PC-3 (cell line): ENCODE results near the gene TLR8. TPM values are rescaled to one million over a fixed set of nuclear protein-coding genes. Genes with fewer than 3 reads are reported as not detected.
"Not testable (repeated sequence)": the region's sequence is repeated elsewhere in the genome, so short reads cannot be mapped to it uniquely, and the experiment has no call there.

Experiments used
- ATAC-seq: fragments of 200-7000 bp; cut with Tn5 transposase; 2 replicates; pipeline ENCODE4 v1.9.1; 2020; ENCODE audit warnings: mild to moderate bottlenecking, moderate library complexity
- BruUV-seq: library from RNA; stranded (reverse); fragments of 400-500 nt; replicated peaks from 2 replicates; lab custom pipeline; 2021; lab: Mats Ljungman, UMichigan
- CTCF ChIA-PET: fragments of 300-600 bp; sonication (Branson Sonifier 250); formaldehyde crosslinking; loops from one replicate; lab custom pipeline; 2022; ENCODE audit warnings: antibody characterized with exemption; lab: Charles Lee
- POLR2A ChIA-PET: fragments of 300-600 bp; sonication (Branson Sonifier 250); formaldehyde crosslinking; loops from one replicate; lab custom pipeline; 2022; ENCODE audit warnings: antibody characterized with exemption; ENCODE audit not compliant: unreplicated experiment; lab: Charles Lee
- DNase-seq: peaks from one replicate; pipeline ENCODE4 v3.0.0-alpha.2; 2015
- H2AFZ ChIP-seq: fragments of 300-600 bp; sonication (generic); 2 replicates; pipeline ENCODE4 v1.6.0; 2016; ENCODE audit warnings: antibody characterized with exemption, low read length
- H3F3A ChIP-seq: fragments of 300-600 bp; sonication (generic); one replicate; pipeline ENCODE4 v1.6.0; 2017; ENCODE audit warnings: antibody characterized with exemption, low read length, control low read depth, mild to moderate bottlenecking; ENCODE audit not compliant: unreplicated experiment
- H3K27ac ChIP-seq: fragments of 300-600 bp; sonication (generic); 2 replicates; pipeline ENCODE4 v1.5.1; 2016; ENCODE audit warnings: mild to moderate bottlenecking, low read length
- H3K27me3 ChIP-seq: fragments of 300-600 bp; sonication (generic); 2 replicates; pipeline ENCODE4 v1.6.1; 2016; ENCODE audit warnings: low read length, mixed read lengths
- H3K36me3 ChIP-seq: fragments of 300-600 bp; sonication (generic); 2 replicates; pipeline ENCODE4 v1.6.1; 2016; ENCODE audit warnings: low read depth, mixed run types, low read length, mixed read lengths
- H3K4me1 ChIP-seq: fragments of 300-600 bp; sonication (generic); 2 replicates; pipeline ENCODE4 v1.5.1; 2016; ENCODE audit warnings: low read length; ENCODE audit not compliant: insufficient read depth
- H3K4me2 ChIP-seq: fragments of 300-600 bp; sonication (generic); 2 replicates; pipeline ENCODE4 v1.6.0; 2016; ENCODE audit warnings: low read length
- H3K4me3 ChIP-seq: fragments of 300-600 bp; sonication (generic); 2 replicates; pipeline ENCODE4 v1.5.1; 2016; ENCODE audit warnings: mild to moderate bottlenecking, low read length, mixed read lengths
- H3K79me2 ChIP-seq: fragments of 300-600 bp; sonication (generic); 2 replicates; pipeline ENCODE4 v1.6.1; 2017; ENCODE audit warnings: low read length, mixed read lengths
- H3K9ac ChIP-seq: fragments of 300-600 bp; sonication (generic); 2 replicates; pipeline ENCODE4 v1.6.0; 2016; ENCODE audit warnings: mild to moderate bottlenecking, low read length
- H3K9me2 ChIP-seq: fragments of 300-600 bp; sonication (generic); replicated peaks from 2 replicates; pipeline ENCODE4 v1.6.1; 2016; ENCODE audit warnings: mixed run types, low read length, mixed read lengths
- H3K9me3 ChIP-seq: fragments of 300-600 bp; sonication (generic); 2 replicates; pipeline ENCODE4 v1.6.1; 2016; ENCODE audit warnings: low read length, mixed read lengths
- H4K20me1 ChIP-seq: fragments of 300-600 bp; sonication (generic); 2 replicates; pipeline ENCODE4 v1.6.1; 2016; ENCODE audit warnings: low read length, mixed read lengths
- EZH2 ChIP-seq: fragments of 300-600 bp; sonication (generic); IDR thresholded peaks from one replicate; pipeline ENCODE4 v1.6.1; 2017; ENCODE audit warnings: antibody characterized with exemption, mild to moderate bottlenecking, low read length; ENCODE audit not compliant: unreplicated experiment
- EZH2phosphoT487 ChIP-seq: fragments of 300-600 bp; sonication (generic); IDR thresholded peaks from 2 replicates; pipeline ENCODE4 v1.6.1; 2018; ENCODE audit warnings: mild to moderate bottlenecking, antibody characterized with exemption, low read length, borderline replicate concordance
- intact Hi-C: fragments of 100-400 bp; cut with micrococcal nuclease; formaldehyde crosslinking; loops from 2 replicates; pipeline ENCODE4 v1.9.0; 2023
- total RNA-seq: library from RNA; depleted of rRNA; stranded (reverse); fragments of >200 nt; gene quantifications from 2 replicates; pipeline ENCODE4 v1.2.3, GENCODE V29; 2014
- TF ChIP-seq, protein P1 (sequence below): fragments of 300-600 bp; sonication (generic); conservative IDR thresholded peaks from 2 replicates; pipeline ENCODE4 v1.5.1; 2017; ENCODE audit warnings: antibody characterized with exemption, low read depth, mild to moderate bottlenecking, low read length

Gene TLR8
- total RNA-seq, 1 experiment from 2014 or later: not detected

DNA sequence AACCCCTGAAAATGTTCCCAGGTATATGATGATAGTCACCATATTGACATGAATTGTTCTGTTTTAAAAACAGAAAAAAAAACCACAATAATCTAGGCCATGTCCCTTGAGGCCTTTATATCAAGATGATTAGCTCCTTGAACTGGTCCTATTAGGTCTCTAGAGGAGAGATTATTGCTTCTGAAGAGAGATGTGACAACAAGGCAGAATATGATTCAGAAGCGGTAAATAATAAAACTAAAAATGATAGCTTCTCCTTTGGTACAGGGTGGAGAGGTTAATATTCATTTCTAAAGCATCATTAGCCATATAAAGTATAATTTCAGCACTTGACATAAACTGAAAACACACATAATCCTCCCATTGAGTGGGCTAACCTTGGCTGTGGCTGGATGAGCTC, 25.8 kb downstream of the TLR8 start:
- TF ChIP-seq EZH2phosphoT487: no peak
- TF ChIP-seq EZH2: no peak
- TF ChIP-seq, protein P1, sequence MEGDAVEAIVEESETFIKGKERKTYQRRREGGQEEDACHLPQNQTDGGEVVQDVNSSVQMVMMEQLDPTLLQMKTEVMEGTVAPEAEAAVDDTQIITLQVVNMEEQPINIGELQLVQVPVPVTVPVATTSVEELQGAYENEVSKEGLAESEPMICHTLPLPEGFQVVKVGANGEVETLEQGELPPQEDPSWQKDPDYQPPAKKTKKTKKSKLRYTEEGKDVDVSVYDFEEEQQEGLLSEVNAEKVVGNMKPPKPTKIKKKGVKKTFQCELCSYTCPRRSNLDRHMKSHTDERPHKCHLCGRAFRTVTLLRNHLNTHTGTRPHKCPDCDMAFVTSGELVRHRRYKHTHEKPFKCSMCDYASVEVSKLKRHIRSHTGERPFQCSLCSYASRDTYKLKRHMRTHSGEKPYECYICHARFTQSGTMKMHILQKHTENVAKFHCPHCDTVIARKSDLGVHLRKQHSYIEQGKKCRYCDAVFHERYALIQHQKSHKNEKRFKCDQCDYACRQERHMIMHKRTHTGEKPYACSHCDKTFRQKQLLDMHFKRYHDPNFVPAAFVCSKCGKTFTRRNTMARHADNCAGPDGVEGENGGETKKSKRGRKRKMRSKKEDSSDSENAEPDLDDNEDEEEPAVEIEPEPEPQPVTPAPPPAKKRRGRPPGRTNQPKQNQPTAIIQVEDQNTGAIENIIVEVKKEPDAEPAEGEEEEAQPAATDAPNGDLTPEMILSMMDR: no peak
- H2AFZ ChIP-seq: no peak overlapping the region
- H3K9ac ChIP-seq: no peak overlapping the region
- ChIA-PET CTCF (interaction anchor here (0.8 kb wide), 1 partner anchor 608 kb away, joined by 5 read pairs; no protein-coding TSS in a partner anchor), POLR2A (no interaction called here)
- DNase-seq (no peak), ATAC-seq (no peak)
- H3K79me2 ChIP-seq: no peaks in the 10 kb centered on the region
- no peak overlapping the region for H3K4me3 ChIP-seq
- intact Hi-C loops: no loop called here
- no peaks in the 10 kb centered on the region for H3K9me2 ChIP-seq
- H3K36me3 ChIP-seq: no peaks in the 10 kb centered on the region
- no peak overlapping the region for H3K27ac ChIP-seq
- H3F3A ChIP-seq: no peaks in the 10 kb centered on the region
- no TSS peak for BruUV-seq
- H4K20me1 ChIP-seq: no peaks in the 10 kb centered on the region
- H3K4me2 ChIP-seq: no peak overlapping the region
- no peaks in the 10 kb centered on the region for H3K27me3 ChIP-seq
- no peaks in the 10 kb centered on the region for H3K4me1 ChIP-seq
- H3K9me3 ChIP-seq: no peaks in the 10 kb centered on the region

DNA sequence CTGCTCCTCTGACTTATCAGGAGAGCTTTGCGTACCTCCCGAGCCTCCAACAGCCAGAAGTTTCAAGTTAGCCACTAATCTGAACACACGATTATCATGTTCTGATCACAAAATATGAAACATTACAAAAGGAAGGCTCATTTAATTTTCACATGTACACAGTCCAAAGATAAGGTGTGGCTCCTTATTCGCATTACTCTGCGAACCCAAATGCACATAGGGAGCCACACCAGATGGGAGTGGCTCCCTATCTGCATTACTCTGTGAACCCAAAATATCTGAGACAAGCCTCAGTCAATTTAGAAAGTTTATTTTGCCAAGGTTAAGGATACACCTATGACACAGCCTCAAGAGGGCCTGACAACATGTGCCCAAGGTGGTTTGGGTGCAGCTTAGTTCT, 28.4 kb downstream of the TLR8 start:
- no peaks in the 10 kb centered on the region for H3K9me2 ChIP-seq
- no peaks in the 10 kb centered on the region for H3K79me2 ChIP-seq
- H3K27ac ChIP-seq: no peak overlapping the region
- ChIA-PET CTCF (no interaction called here), POLR2A (no interaction called here)
- H3K27me3 ChIP-seq: no peaks in the 10 kb centered on the region
- no peaks in the 10 kb centered on the region for H3K4me1 ChIP-seq
- TF ChIP-seq, protein P1: no peak
- TF ChIP-seq EZH2phosphoT487: no peak
- no peak for TF ChIP-seq EZH2
- no peak for DNase-seq
- ATAC-seq: no peak
- H3K4me2 ChIP-seq: no peak overlapping the region
- no peaks in the 10 kb centered on the region for H3F3A ChIP-seq
- H3K4me3 ChIP-seq: no peak overlapping the region
- intact Hi-C loops: no loop called here
- H3K9ac ChIP-seq: no peak overlapping the region
- no peak overlapping the region for H2AFZ ChIP-seq
- H4K20me1 ChIP-seq: no peaks in the 10 kb centered on the region
- no peaks in the 10 kb centered on the region for H3K9me3 ChIP-seq
- no TSS peak for BruUV-seq
- H3K36me3 ChIP-seq: no peaks in the 10 kb centered on the region

DNA sequence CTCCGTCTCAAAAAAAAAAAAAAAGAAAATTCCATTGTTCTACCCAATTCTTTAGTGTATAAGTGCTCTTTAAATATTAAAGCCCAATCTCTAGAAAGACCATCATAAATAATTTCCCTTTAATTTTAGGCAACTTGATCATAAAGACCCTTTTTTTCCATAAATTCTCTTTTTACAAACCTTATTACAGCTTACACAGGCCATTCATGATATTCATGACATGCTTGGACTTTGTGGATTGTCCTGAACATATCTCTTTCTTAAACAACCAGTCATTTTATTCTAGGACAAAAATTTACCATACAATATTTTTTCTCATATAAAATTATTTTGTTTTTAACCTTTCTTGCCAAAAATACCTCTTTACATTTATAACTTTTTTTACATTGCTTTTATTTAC, 30.5 kb downstream of the TLR8 start:
- Histone ChIP-seq H3K27ac (no peak overlapping the region), H3K36me3 (no peaks in the 10 kb centered on the region), H3K4me2 (no peak overlapping the region), H3F3A (no peaks in the 10 kb centered on the region), H3K9me3 (no peaks in the 10 kb centered on the region), H3K4me1 (no peaks in the 10 kb centered on the region), H3K27me3 (no peaks in the 10 kb centered on the region), H2AFZ (no peak overlapping the region), H3K4me3 (no peak overlapping the region), H3K9ac (no peak overlapping the region), H4K20me1 (no peaks in the 10 kb centered on the region), H3K9me2 (no peaks in the 10 kb centered on the region), H3K79me2 (no peaks in the 10 kb centered on the region)
- intact Hi-C loops: no loop called here
- DNase-seq (no peak), ATAC-seq (no peak)
- ChIA-PET POLR2A (no interaction called here), CTCF (no interaction called here)
- TF ChIP-seq EZH2phosphoT487 (no peak), EZH2 (no peak)
- TF ChIP-seq, protein P1: no peak
- no TSS peak for BruUV-seq

DNA sequence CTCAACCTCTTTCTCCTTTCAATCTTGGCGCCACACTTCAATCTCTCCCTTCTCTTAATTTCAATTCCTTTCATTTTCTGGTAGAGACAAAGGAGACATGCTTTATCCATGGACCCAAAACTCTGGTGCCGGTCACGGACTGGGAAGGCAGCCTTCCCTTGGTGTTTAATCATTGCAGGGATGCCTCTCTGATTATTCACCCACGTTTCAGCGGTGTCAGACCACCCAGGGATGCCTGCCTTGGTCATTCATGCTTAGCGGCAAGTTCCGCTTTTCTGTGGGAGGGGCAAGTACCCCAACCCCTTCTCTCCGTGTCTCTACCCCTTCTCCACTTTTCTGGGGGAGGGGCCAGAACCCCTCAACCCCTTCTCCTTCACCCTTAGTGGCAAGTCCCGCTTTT, 34.1 kb downstream of the TLR8 start:
- H3K4me2 ChIP-seq, H3F3A ChIP-seq, H3K9me2 ChIP-seq, H3K4me3 ChIP-seq, H3K9me3 ChIP-seq, ATAC-seq, DNase-seq, H3K4me1 ChIP-seq, H3K36me3 ChIP-seq, intact Hi-C loops, POLR2A ChIA-PET, H3K27ac ChIP-seq, H3K9ac ChIP-seq, H4K20me1 ChIP-seq, H3K79me2 ChIP-seq, H2AFZ ChIP-seq, H3K27me3 ChIP-seq, CTCF ChIA-PET, BruUV-seq: not testable (repeated sequence)
